HG03354 (cell line): ENCODE data around the gene FAM90A1.
"Not testable (repeated sequence)": the region's sequence is repeated elsewhere in the genome, so short reads cannot be mapped to it uniquely, and the experiment has no call there.

ENCODE experiments used
- ATAC-seq: cut with Tn5 transposase; IDR thresholded peaks from one replicate; pipeline ENCODE4 v1.9.1; 2021; ENCODE audit warnings: mild to moderate bottlenecking; ENCODE audit not compliant: unreplicated experiment, poor library complexity, severe bottlenecking

The FAM90A1 gene, protein sequence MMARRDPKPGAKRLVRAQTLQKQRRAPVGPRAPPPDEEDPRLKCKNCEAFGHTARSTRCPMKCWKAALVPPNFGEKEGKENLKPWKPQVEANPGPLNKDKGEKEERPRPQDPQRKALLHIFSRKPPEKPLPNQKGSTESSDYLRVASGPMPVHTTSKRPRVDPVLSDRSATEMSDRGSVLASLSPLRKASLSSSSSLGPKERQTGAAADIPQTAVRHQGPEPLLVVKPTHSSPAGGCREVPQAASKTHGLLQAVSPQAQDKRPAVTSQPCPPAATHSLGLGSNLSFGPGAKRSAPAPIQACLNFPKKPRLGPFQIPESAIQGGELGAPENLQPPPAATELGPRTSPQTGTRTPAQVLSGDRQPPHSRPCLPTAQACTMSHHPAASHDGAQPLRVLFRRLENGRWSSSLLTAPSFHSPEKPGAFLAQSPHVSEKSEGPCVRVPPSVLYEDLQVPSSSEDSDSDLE

DNA sequence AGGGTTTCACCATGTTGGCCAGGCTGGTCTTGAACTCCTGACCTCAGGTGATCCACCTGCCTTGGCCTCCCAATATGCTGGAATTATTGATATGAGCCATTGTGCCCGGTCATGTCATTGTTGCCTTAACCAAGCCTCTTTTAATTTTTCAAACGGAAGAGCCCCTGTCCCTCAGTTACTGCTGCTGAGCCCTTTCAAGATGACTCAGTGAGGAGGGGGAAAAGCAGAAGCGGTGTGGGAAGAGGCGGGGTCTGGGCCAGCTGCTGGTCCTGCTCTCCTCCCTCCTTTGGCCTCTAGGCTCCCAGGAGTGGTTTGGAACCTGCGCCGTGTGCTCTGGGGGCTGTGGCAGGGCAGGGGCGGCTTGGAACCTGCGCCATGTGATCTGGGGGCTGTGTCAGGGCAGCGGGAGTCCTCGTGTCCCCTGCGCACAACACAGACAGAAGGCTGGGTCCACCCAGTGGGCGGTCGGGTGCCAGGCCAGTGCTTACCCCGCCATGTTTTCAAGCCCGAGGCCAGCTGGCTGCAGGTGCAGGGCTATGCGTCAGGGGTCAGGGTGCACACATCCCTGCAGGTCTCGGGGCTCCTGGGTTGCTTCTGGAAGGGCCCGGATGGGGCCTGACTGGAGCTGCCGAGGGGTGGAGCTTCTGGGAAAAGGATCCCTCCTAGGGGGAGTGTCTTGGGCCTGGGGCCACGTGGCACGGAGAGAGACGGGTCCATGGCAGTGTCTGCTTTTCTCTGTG, at the start of gene FAM90A1:
Gene FAM90A1, minus strand, starts transcription at position 627 of the 740 bp plus-strand sequence. CDS start 2,786 bp downstream, outside the sequence.
- not testable (repeated sequence) for ATAC-seq

DNA sequence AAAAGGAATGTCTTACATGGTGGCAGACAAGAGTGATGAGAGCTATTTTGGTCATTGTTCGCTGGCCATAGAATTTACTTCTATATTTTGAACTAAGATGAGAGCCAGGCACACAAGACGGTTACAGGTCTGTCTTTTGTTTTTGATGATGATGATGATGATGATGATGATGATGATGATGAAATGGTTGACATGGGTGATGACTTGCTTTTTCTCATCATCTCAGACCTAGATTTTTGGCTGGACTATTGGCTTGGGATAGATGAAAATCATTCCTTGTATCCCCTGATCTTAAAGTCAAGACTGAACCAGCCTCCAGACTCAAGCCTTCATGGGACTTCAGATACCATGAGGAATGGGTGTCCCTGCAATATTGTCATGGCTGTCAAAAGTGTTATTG, 49.0 kb upstream of the FAM90A1 start:
- not testable (repeated sequence) for ATAC-seq

DNA sequence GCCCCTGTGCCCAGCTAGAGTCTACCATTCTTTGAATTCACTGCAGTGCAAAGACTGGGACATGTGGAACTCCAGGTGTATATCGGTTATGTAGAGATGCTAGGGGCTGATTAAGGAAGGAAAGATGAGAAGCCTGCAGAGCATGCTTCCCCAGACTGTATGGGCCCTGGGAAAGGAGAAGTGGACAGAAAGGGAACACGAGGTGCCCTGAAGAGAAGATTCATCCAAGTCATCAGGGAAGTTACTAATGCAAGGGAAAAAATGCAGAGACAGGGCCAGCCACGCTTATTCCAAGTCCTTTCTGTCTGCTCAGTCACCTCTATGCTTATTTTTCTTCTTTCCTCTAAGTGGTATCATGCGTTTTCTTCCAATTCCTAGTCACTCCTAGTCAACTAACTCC, 39.3 kb upstream of the FAM90A1 start:
- not testable (repeated sequence) for ATAC-seq

DNA sequence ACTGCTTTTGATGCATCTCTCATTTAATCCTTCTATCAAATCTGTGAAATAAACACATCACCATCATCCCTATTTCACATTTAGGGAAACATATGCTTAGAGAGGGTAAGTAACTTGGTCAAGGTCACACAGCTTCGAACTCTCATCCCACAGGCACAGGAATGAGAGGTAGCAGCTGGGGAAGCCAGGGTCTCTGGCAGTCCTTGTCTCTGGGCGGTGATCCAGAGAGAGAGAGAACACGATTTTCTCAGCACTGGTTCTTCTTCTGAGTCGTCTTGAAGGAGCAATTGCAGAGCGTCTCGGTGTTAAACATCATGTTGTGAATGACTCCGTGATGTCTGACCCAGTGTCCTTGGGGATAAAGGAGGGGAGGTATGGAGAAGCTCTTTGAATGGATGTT, 36.8 kb upstream of the FAM90A1 start:
- not testable (repeated sequence) for ATAC-seq

DNA sequence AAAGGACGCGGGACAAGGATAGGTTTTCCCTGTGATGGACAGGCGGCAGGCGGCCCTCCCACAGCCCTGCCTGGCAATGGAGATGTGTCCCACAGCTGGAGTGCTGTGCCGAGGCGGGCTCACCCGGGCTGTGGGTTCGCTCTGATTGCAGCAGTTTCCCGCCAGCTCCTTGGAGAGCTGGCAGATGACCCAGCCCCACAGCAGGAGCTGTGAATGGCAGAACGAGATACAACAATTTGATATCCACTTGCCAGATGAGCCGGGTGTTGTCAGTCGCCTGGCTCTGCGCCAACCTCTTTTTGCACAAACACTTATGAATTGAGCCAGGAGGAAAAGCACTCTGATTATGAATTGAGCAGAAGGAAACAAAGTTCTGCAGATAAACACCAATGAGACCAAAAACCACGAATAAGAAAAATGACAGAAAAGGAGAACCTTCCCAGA, 33.7 kb upstream of the FAM90A1 start:
- ATAC-seq: not testable (repeated sequence)

DNA sequence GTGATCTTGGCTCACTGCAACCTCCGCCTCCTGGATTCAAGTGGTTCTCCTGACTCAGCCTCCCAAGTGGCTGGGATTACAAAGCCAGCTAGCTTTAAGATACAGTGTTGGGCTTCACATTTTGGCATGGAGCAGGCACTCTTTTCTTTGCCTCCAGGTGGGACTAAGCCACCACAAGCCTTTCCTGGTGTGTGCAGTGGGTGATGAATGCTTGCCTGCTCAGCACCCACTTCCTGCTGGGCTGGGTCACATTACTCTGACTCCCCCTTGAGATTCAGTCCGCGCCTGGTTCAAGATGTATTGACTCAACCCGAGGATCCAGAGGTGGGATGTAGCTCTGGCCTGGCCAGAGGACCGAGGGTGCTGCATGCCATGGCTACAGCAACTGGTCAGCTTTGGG, 28.9 kb upstream of the FAM90A1 start:
- ATAC-seq: not testable (repeated sequence)

DNA sequence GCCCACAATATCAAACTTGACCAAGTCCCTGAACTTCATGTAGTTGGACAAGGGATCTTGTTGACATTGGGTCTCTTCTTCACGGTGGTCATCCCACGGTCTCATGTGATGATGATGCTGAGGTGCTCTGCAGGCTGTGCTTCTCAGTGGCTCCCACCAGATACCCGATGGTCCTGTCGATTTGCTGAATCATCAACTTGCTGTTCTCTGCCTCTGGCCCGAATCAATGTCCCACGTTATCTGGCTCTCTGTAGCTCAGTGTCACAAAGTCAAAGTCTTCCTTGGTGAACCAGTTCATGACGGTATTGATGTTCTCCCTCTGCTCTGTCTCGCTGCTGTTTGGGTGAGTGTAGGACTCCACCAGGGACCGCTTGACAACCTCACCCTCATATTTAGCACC, 27.3 kb upstream of the FAM90A1 start:
- ATAC-seq: not testable (repeated sequence)

DNA sequence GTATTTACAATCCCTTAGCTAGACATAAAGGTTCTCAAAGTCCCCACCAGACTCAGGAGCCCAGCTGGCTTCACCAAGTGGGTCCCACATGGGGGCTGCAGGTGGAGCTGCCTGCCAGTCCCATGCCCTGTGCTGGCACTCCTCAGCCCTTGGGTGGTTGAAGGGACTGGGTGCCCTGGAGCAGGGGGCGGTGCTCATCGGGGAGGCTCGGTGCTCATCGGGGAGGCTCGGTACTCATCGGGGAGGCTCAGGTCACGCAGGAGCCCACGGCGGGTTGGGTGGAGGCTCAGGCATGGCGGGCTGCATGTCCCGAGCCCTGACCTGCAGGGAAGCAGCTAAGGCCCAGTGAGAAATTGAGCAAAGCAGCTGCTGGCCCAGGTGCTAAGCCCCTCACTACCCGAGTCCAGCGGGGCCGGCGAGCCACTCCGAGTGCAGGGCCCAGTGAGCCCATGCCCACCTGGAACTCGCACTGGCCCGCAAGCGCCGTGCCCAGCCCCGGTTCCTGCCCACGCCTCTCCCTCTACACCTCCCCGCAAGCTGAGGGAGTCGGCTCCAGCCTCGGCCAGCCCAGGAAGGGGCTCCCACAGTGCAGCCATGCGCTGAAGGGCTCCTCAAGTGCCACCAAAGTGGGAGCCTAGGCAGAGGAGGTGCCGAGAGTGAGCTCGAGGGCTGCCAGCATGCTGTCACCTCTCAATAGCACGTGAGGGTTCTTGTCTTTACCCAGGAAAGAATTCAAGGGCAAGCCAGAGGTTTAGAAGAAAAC, 24.8 kb upstream of the FAM90A1 start:
- ATAC-seq: not testable (repeated sequence)

DNA sequence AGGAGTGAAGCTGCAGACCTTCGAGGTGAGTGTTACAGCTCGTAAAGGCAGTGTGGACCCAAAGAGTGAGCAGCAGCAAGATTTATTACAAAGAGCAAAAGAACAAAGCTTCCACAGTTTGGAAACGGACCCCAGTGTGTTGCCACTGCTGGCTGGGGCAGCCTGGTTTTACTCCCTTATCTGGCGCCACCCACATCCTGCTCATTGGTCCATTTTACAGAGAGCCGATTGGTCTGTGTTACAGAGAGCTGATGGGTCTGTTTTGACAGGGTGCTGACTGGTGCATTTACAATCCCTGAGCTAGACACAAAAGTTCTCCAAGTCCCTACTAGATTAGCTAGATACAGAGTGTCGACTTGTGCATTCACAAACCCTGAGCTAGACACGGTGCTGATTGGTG, 24.2 kb upstream of the FAM90A1 start:
- ATAC-seq: not testable (repeated sequence)

DNA sequence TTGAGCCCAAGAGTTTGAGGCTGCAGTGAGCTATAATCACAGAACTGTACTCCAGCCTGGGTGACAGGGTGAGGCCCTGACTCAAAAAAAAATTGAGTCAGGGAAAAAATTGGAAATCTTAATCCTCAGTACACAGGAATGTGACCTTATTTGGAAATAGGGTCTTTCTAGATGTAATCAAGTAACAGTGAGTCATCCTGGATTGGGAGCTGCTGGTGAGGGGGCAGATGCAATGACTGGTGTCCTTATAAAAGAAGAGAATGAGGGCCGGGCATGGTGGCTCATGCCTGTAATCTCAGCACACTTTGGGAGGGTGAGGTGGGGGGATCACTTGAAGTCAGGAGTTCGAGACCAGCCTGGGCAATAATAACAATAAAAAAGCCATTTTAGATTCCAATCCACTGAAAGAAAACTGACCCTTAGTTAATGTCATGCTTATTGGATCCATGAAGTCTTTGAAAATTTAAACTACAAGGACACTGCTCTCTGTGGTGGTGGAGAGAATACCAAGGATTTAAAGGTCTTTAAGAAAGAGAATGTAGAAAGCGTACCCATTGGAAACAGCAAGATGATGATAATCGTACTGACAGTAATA, 19.6 kb upstream of the FAM90A1 start:
- ATAC-seq: not testable (repeated sequence)

DNA sequence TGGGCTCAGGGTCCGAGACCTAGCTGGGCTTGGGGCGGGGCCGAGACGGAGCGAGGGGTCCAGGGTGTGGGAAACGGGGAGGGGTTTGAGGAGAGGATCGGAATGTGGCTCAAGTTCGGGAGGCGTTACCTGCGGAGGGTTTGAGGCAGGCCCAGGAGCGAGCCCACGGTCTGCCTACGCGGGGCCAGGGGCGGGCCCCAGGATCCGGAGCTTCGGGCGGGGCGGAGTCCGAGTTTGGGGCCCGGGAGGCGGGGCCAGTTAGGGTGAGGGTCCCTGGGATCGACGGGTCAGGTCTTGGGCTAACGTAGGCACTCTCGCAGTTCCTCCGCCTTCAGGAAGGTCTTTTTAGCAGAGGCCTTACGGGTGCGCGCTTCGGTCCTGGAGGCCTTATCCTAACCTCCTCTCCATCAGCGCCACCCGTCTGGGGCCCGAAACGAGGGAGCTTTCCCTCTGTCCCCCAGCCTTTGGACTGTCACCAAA, 16.3 kb upstream of the FAM90A1 start:
- peak; percentile 19 for ATAC-seq

DNA sequence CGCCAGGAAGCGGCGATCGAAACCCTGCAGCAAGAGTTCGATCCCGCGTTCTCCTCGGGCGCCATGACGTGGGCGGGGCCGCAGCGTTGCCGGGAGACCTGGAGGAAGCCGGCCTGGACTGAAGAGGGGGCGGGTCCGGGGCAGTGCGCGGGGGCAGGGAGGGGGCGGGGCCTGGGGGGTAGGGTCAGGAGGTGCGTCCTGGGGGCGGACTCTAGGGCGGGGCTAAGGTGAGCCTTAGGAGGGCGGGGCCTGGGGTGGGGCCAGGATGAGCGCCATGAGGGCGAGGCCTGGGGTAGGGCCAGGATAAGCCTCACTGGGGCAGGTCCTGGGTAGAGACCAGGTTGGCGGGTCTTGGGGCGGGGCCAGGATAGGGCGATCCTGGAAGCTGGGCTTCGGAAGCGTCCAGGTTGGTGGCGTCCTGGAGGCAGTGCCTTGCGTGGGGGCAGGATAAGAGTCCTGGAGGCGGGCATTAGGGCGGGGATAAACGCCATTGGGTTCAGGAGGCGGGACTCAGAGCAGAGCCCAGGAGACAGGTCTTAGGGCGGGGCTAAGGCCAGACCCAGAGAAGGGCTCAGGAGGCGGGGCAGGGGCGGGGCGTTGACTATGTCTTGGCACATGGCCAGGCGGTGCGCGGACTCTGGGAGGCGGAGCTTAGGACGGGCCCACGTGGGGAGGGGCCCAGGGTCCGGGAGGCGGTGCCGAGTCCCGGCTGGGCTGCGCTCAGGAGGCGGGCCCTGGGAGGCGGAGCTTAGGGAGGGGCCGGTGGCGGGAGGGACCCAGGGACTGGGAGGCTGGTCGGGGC, 15.7 kb upstream of the FAM90A1 start:
- ATAC-seq: peak; percentile 84

DNA sequence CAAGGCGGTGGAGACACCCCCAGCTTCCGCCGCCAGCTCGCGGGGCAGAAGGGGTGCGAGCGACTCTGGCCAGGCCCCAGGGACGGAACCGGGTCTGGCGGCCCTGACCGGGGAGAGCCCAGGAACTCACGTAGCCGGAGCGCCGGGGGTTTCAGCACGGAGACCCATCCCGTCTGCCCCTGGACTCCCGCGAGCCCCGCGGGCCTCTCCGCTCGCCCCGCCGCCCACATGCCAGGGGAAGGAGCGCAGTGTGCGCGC, 15.1 kb upstream of the FAM90A1 start:
- ATAC-seq: peak; percentile 10

DNA sequence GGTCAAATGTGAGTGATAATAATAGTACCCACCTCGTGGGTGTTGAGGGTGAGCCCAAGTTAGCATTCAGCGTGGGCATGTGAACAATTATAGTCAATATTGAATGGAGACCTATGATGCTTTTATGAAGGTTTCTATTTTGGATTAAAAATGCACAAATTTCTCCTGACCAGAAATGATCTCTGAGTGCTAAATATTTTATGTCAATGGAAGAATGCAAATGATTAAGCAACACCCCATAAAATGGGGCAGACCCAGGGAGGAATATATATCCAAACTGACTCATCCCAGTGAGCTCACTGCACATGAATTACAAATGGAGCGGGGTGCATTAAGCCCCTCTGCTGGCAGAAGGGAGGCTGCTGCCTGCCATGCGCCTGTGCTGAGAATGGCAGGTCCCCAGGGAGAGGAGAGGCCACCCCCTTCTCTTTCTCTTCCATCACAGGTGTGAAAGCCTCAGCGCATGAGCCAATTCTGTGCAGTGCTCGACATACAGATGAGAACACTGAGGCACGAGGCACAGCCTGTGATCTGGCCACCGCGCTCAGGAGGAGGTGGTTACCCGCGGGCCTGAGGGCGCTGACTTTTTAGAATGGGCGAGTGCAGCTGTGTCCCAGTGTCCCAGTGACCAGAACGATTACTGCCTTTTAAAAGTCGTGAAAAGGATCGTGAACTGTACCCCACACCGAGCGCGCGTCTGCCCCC, 14.7 kb upstream of the FAM90A1 start:
- ATAC-seq: not testable (repeated sequence)

DNA sequence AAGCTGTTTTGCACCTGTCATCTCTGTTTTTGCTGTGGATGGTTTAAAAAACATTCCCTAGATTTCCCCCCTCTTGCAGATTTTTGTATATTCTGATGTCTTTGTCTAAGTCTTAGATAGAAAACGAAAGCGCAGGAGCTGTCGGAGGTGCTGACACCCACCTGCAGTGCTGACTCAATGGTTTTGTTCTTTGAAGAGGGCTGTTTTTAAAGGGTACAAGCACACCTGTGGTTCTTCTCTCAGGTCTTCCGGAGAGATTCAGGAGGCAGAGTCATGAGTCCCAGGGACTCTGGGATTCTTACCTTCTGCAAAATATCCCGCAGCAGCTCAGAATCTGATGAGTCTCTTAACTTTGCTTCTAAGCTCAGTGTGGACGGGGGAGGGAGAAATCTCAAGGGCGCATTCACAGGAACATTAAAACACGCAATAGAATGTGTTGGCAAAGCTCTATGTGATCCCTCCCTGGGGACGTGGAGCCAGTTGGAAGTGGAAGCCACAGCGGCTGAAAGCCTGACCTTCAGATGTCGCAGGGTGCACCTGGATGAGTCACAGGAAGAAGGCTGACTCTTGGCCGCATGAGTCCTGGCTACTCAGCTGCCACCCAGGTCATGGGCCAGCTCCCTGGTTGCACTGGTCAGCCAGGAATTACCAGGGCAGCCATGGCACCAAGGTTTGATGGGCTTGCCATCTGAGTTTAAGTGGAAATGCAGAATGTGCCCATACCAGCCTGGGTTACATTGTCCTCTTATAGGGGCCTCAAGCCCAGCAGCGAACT, 13.1 kb upstream of the FAM90A1 start:
- ATAC-seq: not testable (repeated sequence)

DNA sequence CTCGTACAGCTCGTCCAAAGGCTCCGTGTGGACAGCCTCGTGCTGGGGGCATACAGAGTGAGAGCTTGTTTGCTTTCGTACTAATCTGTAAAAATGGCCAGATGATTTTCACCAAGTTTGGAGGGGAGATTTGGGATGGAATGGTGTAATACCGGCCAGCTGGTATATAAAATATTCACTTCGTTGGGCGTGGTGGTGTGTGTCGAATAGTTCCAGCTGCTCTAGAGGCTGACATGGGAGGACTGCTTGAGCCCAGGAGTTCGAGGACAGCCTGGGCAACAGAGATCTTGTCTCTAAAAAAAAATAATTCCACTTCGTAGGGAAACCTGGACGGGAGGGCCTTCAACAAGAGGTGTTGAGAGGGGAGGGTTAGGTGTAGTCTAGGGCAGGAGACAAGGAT, 9.6 kb upstream of the FAM90A1 start:
- not testable (repeated sequence) for ATAC-seq

DNA sequence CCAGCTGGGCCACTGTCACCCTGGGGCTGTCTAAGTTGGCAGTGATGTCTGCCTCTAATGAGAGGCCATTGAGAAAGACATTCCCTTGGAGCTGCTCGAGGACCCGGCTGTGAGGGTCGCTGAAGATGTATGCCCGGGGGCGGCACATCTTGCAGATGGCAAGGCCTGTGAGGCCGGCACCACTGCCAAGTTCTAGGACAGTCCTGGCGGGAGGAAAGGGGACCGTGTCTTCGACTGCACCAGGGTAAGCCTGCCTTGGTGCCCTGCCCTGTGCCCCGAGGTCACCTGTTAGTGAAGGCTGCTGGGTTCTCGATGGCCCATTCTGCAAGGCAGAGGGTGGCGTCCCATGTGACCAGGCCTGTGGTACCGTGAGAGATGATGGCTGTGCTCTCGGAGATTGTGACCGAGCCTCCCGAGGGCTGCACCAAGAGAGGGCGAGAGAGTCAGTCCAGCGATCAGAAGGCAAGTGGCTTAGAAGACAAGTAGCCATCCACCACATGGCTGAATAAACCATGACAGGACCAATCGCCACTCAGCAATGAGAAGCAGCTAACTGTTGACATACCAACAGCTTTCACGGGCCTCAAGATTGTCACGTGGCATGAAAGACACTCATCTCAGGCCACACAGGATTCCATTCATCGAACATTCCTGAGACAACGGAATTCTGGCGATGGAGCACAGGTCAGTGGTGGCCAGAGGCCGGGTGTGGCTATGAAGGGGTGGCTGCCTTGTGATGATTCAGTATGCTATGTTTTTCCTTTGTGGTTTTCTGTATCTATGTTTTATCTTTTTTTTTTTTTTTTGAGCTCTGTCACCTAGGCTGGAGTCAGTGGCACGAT, 8.1 kb upstream of the FAM90A1 start:
- ATAC-seq: not testable (repeated sequence)
